UCSD-AML1 (cell line): ENCODE measurements around the gene PTMS.

Experiments used
- DNase-seq: peaks from one replicate; lab custom pipeline; 2025; ENCODE audit not compliant: unreplicated experiment; lab: John Stamatoyannopoulos, UW

The PTMS gene

DNA sequence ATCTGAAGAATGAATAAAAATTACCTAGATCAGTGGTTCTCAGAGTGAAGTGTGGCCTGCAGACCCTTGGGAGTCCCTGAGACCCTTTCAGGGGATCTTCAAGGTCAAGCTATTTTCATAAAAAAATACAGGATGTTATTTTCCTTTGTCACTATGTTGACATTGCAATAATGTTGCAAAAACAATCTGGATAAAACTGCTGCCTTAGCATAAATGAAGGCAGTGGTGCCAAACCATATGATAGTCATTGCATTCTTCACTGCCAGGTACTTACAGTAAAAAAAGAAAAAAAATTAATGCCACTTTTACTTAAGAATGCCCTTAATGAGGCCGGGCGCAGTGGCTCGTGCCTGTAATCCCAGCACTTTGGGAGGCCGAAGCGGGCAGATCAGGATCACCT lies 21.1 kb downstream of the PTMS start:
- DNase-seq, result no peak

DNA sequence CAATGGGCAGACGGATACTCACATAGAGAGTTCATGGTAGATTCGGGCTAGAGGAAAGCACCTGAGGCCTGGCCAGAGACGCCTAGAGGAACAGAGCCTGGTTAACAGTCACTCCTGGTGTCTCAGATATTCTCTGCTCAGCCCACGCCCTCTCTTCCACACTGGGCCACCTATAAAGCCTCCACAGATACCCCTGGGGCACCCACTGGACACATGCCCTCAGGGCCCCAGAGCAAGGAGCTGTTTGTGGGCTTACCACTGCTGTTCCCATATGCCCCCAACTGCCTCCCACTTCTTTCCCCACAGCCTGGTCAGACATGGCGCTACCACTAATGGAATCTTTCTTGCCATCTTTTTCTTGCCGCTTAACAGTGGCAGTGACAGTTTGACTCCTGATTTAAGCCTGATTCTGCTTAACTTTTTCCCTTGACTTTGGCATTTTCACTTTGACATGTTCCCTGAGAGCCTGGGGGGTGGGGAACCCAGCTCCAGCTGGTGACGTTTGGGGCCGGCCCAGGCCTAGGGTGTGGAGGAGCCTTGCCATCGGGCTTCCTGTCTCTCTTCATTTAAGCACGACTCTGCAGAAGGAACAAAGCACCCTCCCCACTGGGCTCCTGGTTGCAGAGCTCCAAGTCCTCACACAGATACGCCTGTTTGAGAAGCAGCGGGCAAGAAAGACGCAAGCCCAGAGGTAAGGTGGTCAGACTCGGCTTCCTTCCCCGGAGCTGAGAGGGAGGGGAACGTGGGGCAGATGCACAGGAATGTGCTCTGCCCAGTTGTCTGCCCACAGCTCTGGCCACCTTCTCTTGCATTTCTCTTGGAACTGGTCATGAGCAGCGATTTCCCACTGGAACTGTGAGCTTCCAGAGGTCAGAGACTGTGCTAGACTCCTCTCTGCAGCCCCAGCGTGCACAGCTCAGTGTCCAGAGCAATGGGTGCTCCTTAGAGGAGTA lies 23.1 kb downstream of the PTMS start, which contains the start of gene CD4:
Gene CD4 (plus strand): TSS at position 557 of the 953 bp plus-strand sequence. CDS start 10,611 bp downstream, outside the sequence.
- peak; percentile 83 for DNase-seq

GRCh38 chr12:6790496-6791150 lies 24.5 kb downstream of the PTMS start:
- peak; percentile 56 for DNase-seq

DNA sequence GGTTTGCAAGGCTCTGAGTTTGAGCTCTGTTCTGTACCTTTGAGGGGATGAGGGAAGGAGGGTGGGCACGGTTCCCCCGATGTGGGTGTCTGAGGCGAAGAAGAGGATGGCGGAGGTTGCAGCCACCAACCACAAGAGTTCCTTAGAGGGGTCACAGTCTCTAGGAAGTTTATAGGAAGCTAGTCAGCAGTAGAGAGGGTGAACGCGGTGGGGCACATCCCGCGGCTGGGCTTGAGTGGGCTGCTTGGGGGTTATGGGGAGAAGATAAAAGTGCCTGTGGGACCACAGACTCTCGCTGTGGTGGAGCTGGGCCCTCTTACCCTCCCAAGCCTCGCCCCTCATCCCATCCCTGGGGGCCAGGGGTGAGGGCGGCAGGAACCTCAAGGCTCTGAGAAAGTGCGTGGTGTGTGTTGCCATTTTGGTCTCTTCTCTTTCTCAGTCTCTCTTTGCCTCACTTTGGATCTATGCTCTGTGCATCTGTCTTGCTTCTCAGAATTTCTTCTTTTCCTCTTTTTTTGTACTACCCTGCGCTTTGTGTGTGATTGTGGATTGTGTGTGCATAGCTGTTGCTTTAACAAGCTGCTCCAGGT lies 25.9 kb downstream of the PTMS start:
- DNase-seq, result peak; percentile 37

DNA sequence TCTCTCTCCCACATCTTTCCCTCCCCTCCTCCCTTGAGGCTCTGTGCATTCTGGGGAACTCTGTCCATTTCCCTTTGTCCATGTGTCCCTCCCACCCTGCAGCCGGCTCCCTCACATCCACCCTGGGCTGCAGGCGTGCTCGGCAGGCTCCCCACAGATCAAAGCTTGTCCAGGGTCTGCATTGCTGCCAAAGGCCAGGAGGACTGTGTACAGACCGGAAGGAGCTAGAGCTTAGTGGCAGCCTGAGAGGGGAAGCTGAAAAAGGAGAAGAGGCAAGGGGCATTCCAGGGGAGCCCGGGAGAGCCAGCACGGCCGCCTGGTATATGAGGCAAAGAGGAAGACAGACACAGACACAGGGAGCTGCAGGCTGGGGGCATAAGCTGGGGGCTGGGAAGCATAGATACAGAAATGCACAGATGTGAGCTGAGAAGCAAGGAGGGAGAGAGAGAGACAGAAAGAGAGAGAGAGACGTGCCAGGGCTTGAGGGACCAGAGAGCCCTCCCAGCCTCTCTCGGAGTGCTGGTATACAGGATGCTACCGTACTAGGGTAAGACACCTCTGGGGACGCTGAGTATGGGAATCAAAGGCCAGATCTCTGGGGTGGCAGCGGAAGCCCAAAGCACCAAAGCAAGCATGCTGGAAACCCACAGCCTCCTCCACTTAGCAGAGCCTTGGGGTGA lies 26.5 kb downstream of the PTMS start:
- DNase-seq, result peak; percentile 69

DNA sequence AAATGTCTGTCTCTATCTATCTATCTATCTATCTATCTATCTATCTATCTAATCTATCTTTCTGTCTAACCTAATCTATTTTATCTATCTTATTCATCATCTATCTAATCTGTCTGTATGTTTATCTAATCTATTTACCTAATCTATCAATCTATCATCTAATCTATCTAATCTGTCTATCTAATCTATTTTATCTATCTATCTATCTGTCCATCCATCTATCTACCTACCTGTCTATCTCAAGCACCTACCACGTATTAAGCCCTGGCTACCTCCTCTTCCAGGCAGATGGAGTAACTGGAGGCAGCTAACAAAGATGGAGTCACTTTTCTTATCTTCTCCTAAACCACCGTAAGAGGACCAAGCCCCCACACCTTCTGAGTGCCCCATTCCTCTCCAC lies 28.9 kb downstream of the PTMS start:
- no peak for DNase-seq

DNA sequence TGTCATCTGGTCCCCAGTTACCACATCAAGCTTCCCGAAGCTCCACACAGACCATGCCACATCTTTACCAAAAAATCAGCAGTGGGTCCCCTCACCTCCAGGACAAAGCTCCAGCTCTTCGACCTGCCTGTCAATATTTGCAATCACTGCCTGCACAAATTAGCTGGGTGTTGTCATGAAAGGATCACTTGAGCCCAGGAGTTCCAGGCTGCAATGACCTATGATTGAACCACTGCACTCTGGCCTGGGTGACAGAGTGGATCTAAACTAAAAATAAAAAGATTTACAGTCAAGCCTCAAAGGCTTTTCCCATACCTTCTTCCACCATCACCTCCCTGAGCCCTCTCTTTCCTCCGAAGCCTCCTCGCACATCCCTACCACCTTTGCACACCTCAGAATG lies 30.4 kb downstream of the PTMS start:
- DNase-seq, result no peak

DNA sequence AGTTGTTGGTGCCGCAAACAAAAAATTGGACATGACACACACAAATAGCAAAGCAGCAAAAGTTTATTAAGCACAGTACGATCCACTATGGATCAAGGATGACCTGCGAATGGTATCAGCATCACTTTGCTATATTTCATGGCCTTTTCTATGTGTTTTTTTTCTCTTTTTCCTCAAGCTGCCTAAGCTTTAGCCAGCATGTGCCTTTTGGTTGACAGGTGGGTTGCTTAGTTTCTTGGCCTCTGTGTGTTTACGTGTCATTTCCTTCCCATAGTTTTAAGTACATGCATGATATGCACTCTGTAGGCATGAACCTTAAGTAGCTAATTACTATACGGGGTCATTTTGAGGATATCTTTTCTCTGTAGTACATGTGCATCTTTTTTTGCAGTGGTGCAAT lies 33.0 kb downstream of the PTMS start:
- DNase-seq, result no peak

- DNase-seq, result no peak
Observed at GRCh38 chr12:6807170-6807569, 41.0 kb downstream of the PTMS start.

GRCh38 chr12:6809056-6809455 lies 42.9 kb downstream of the PTMS start:
- DNase-seq, result no peak

GRCh38 chr12:6810758-6811157 lies 44.6 kb downstream of the PTMS start:
- DNase-seq, result no peak

GRCh38 chr12:6813363-6813762 lies 47.2 kb downstream of the PTMS start:
- DNase-seq, result no peak

DNA sequence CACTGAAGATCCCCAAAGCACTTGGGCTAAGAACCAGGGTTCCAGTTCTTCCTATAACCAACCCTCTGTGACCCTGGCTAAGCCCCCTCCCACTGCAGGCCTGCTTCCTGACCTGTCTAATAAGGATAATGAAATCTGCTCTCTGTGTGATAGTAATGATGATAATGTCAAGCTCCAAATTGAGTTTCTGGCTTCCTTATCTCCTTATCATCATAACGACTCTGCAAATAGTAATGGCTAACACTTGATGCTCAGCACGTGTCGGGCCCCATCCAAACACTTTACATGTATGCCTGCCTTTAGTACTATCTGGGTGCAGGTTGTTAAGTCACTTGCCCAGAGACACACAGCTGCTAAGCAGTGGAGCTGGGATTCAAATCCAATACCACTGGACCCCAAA lies 50.4 kb downstream of the PTMS start:
- no peak for DNase-seq

GRCh38 chr12:6817098-6817497 lies 50.9 kb downstream of the PTMS start:
- no peak for DNase-seq

- DNase-seq, result no peak
Observed at GRCh38 chr12:6817662-6818157, 51.5 kb downstream of the PTMS start.

GRCh38 chr12:6818222-6818621 lies 52.1 kb downstream of the PTMS start:
- DNase-seq, result no peak

DNA sequence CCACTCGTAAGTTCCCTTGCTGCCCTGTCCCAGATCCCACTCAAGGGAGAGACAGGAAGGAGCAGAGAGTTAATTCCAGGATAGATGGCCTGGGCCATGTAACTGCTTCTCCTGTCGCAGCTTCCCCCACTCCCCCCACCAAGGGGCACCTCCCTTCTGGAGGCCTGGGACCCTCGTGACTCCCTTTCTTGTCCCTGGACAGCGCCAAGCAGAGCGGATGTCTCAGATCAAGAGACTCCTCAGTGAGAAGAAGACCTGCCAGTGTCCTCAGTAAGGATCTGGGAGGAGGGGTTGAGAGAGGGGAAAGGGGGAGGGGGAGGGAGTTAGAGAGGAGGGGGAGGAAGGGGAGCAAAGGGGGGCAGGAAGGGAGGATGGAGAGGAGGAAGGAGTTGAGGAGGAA lies 52.5 kb downstream of the PTMS start:
- no peak for DNase-seq

GRCh38 chr12:6819106-6820030 lies 53.2 kb downstream of the PTMS start:
- DNase-seq, result no peak

GRCh38 chr12:6820166-6820565 lies 54.0 kb downstream of the PTMS start:
- DNase-seq, result no peak
